Transverse colon (tissue), 4 donors: ENCODE measurements around the gene BSG. TPM values are rescaled to one million over a fixed set of nuclear protein-coding genes. Genes with fewer than 3 reads are reported as not detected.

Experiments
- DNase-seq: peaks from one replicate; pipeline ENCODE4 v3.0.0-alpha.2; 2019
- H3K27ac ChIP-seq, 4 donors: fragments of 200-600 bp; sonication (generic); 2 replicates each; pipeline ENCODE4 v1.5.1; 2016 to 2018; ENCODE audit warnings: inconsistent platforms in 4 of 4
- H3K27me3 ChIP-seq: fragments of 200-600 bp; sonication (generic); 2 replicates; pipeline ENCODE4 v1.5.1; 2017; ENCODE audit warnings: inconsistent platforms
- H3K36me3 ChIP-seq, 4 donors: fragments of 200-600 bp; sonication (generic); 2 replicates each; pipeline ENCODE4 v1.5.1; 2017 to 2019; ENCODE audit warnings: inconsistent platforms in 4 of 4
- H3K4me1 ChIP-seq, 4 donors: fragments of 200-600 bp; sonication (generic); 2 replicates each; pipeline ENCODE4 v1.5.1; 2017 to 2020; ENCODE audit warnings: inconsistent platforms in 4 of 4
- H3K4me3 ChIP-seq, 4 donors: fragments of 200-600 bp; sonication (generic); 1 replicate in 1 of 4; 2 replicates in 3 of 4; pipeline versions ENCODE4 v1.5.1 to v1.6.1; 2017 to 2019; ENCODE audit warnings: inconsistent platforms in 4 of 4
- H3K9me3 ChIP-seq, 2 donors: fragments of 200-600 bp; sonication (generic); 2 replicates each; pipeline ENCODE4 v1.5.1; 2017 to 2019; ENCODE audit warnings: inconsistent platforms in 2 of 2
- CTCF ChIP-seq, 5 experiments: fragments of 200-600 bp in 3 of 5; fragments of 450-650 bp in 2 of 5; sonication (generic) in 3 of 5; IDR thresholded peaks; 1 replicate in 2 of 5; 2 replicates in 3 of 5; pipeline ENCODE4 v1.5.1; 2016 to 2017; ENCODE audit warnings: antibody characterized with exemption in 5 of 5, inconsistent platforms in 3 of 5, mild to moderate bottlenecking in 2 of 5, moderate library complexity in 1 of 5
- EP300 ChIP-seq: sonication (generic); formaldehyde crosslinking; IDR thresholded peaks from one replicate; pipeline ENCODE4 v1.6.1; 2017; ENCODE audit warnings: antibody characterized with exemption, low read depth
- POLR2A ChIP-seq: fragments of 450-650 bp; IDR thresholded peaks from one replicate; pipeline ENCODE4 v1.6.1; 2016; ENCODE audit warnings: antibody characterized with exemption, mild to moderate bottlenecking, moderate library complexity
- POLR2AphosphoS5 ChIP-seq, 3 donors: sonication (generic); formaldehyde crosslinking; IDR thresholded peaks; one replicate each; pipeline ENCODE4 v1.6.1; 2016; ENCODE audit warnings: antibody characterized with exemption in 3 of 3
- whole genome bisulfite sequencing, 2 donors: methylation state at CpG; one replicate each; pipeline ENCODE4 v1.1.5; 2018; ENCODE audit warnings: low coverage in 1 of 2; 5-methylcytosine and 5-hydroxymethylcytosine counted together
- in situ Hi-C, 4 donors: fragments of 200-750 bp; cut with MboI; loops; one replicate each; pipeline versions ENCODE4 v1.15.0 to v1.15.1; 2017; ENCODE audit warnings: low sequenced_read_pairs in 3 of 4, low pct_ligation_motif_present in 1 of 4, low pct_unique_long_range_greater_than_20kb in 1 of 4
- intact Hi-C: fragments of 100-400 bp; cut with DNase I; formaldehyde crosslinking; loops from one replicate; pipeline ENCODE4 v1.15.1; 2023; ENCODE audit warnings: low total_unique reads
- total RNA-seq, 4 donors: library from RNA; depleted of rRNA; stranded (reverse); fragments of >200 nt; gene quantifications; one replicate each; pipeline ENCODE4 v1.1.0, GENCODE V29; 2016

BSG gene
- total RNA-seq, 4 donors from 2014 or later = 909 to 2,228 (median 1,224) TPM

- in situ Hi-C loops (no loop called here), intact Hi-C loops (no loop called here)
- Histone ChIP-seq H3K27ac (no peak overlapping the region), H3K4me3 (no peak overlapping the region), H3K36me3 (peaks cover 0 to 19% (median 2%) of the 10 kb centered on the region in 4 donors), H3K27me3 (no peaks in the 10 kb centered on the region), H3K9me3 (no peaks in the 10 kb centered on the region), H3K4me1 (no peaks in the 10 kb centered on the region)
- 91 to 100% methylated on average over 1 to 26 of the region's 26 CpGs for WGBS, 2 donors
- TF ChIP-seq CTCF (IDR thresholded peaks at IDR 0.05) = no peak
- TF ChIP-seq POLR2AphosphoS5 (IDR thresholded peaks at IDR 0.05) = no peak
- no peak for TF ChIP-seq POLR2A
- TF ChIP-seq EP300 = no peak
- DNase-seq = no peak
Observed at GRCh38 chr19:541699-542098, 30.7 kb upstream of the BSG start.

- intact Hi-C loops = no loop called here
- Histone ChIP-seq H3K27ac (no peak overlapping the region), H3K9me3 (no peaks in the 10 kb centered on the region), H3K4me3 (no peak overlapping the region), H3K4me1 (no peaks in the 10 kb centered on the region), H3K36me3 (peaks cover 0 to 15% (median 1%) of the 10 kb centered on the region in 4 donors), H3K27me3 (no peaks in the 10 kb centered on the region)
- TF ChIP-seq POLR2AphosphoS5 (IDR thresholded peaks at IDR 0.05) = no peak
- TF ChIP-seq EP300 = no peak
- TF ChIP-seq CTCF (IDR thresholded peaks at IDR 0.05) = no peak
- TF ChIP-seq POLR2A = no peak
- 86% methylated on average over 34 of the region's 34 CpGs; no CpG with 5 or more reads in 1 of the 2 donors for WGBS, 2 donors
- peak; percentile 6 for DNase-seq
- in situ Hi-C loops = no loop called here
Observed at GRCh38 chr19:542173-542866, 30.1 kb upstream of the BSG start.

- no peak within 1 kb of the TSS for H3K27ac ChIP-seq
- TF ChIP-seq POLR2AphosphoS5 (IDR thresholded peaks at IDR 0.05) = peak in 1 of 3 donors; percentile 7
- no peak for TF ChIP-seq CTCF (IDR thresholded peaks at IDR 0.05)
- TF ChIP-seq EP300 = no peak
- no peaks in the 10 kb centered on the region for H3K4me1 ChIP-seq
- in situ Hi-C loops (no loop called here), intact Hi-C loops (no loop called here)
- peak; percentile 32 for DNase-seq
- 50 to 56% methylated on average over 1 to 31 of the region's 31 CpGs for WGBS, 2 donors
- H3K27me3 ChIP-seq = no peaks in the 10 kb centered on the region
- no peaks in the 10 kb centered on the region for H3K9me3 ChIP-seq
- peak within 1 kb of the TSS in 1 of 4 donors; percentile 1 for H3K4me3 ChIP-seq
- H3K36me3 ChIP-seq = peaks cover 0 to 9% (median 0%) of the 10 kb centered on the region in 4 donors
Observed at GRCh38 chr19:543910-544608, 28.3 kb upstream of the BSG start, which contains the start of gene GZMM. Gene GZMM (plus strand): TSS chr19:544053. CDS start chr19:544072, 19 bp downstream.

- H3K27ac ChIP-seq = no peak overlapping the region
- no peak for DNase-seq
- H3K9me3 ChIP-seq = no peaks in the 10 kb centered on the region
- H3K4me3 ChIP-seq = no peak overlapping the region
- intact Hi-C loops = no loop called here
- no peak for TF ChIP-seq POLR2AphosphoS5 (IDR thresholded peaks at IDR 0.05)
- no peak for TF ChIP-seq CTCF (IDR thresholded peaks at IDR 0.05)
- no peak for TF ChIP-seq POLR2A
- TF ChIP-seq EP300 = no peak
- peaks cover 0 to 13% (median 9%) of the 10 kb centered on the region in 4 donors for H3K4me1 ChIP-seq
- 87 to 91% methylated on average over 3 to 15 of the region's 15 CpGs for WGBS, 2 donors
- no peaks in the 10 kb centered on the region for H3K27me3 ChIP-seq
- in situ Hi-C loops = no loop called here
- H3K36me3 ChIP-seq = no peaks in the 10 kb centered on the region
Observed at GRCh38 chr19:547117-547516, 25.3 kb upstream of the BSG start.
